ENCODE data around the gene PTOV1.

GRCh38 chr19:49817964-49818648, 32.9 kb upstream of the PTOV1 start, which contains the start of gene MED25:
- TF ChIP-seq EZH2 (IDR thresholded peaks at IDR 0.05; ENCODE audit: borderline replicate concordance) (no peak), EZH2phosphoT487 (IDR thresholded peaks at IDR 0.05; ENCODE audit: low read depth, severe bottlenecking, unreplicated experiment) (no peak)
- TF ChIP-seq, protein P1, sequence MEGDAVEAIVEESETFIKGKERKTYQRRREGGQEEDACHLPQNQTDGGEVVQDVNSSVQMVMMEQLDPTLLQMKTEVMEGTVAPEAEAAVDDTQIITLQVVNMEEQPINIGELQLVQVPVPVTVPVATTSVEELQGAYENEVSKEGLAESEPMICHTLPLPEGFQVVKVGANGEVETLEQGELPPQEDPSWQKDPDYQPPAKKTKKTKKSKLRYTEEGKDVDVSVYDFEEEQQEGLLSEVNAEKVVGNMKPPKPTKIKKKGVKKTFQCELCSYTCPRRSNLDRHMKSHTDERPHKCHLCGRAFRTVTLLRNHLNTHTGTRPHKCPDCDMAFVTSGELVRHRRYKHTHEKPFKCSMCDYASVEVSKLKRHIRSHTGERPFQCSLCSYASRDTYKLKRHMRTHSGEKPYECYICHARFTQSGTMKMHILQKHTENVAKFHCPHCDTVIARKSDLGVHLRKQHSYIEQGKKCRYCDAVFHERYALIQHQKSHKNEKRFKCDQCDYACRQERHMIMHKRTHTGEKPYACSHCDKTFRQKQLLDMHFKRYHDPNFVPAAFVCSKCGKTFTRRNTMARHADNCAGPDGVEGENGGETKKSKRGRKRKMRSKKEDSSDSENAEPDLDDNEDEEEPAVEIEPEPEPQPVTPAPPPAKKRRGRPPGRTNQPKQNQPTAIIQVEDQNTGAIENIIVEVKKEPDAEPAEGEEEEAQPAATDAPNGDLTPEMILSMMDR (IDR thresholded peaks at IDR 0.05; ENCODE audit: poor library complexity): no peak
